T follicular helper cell (primary cell): Measurements from ENCODE around the gene GPR108.
"Not testable (repeated sequence)": the region's sequence is repeated elsewhere in the genome, so short reads cannot be mapped to it uniquely, and the experiment has no call there.

Experiments
- DNase-seq: peaks from one replicate; pipeline ENCODE4 v3.0.0-alpha.2; 2020; ENCODE audit warnings: low read depth
- total RNA-seq, 2 experiments: gene quantifications; one replicate each; lab custom pipeline; 2026; lab: John Stamatoyannopoulos, UW

Gene GPR108
- 62.3 to 88.3 reads per million in 2 experiments for total RNA-seq

- DNase-seq, result peak; percentile 99
Measured at GRCh38 chr19:6737284-6737872, at the start of gene GPR108. Gene GPR108, minus strand, starts transcription at chr19:6737580. Its CDS starts 4 bp downstream, at chr19:6737576.

- no peak for DNase-seq
Measured at GRCh38 chr19:6779206-6779605, 41.8 kb upstream of the GPR108 start.

- DNase-seq, result no peak
Measured at GRCh38 chr19:6778386-6778785, 41.0 kb upstream of the GPR108 start.

GRCh38 chr19:6777434-6777833, 40.1 kb upstream of the GPR108 start:
- no peak for DNase-seq

- DNase-seq, result no peak
Measured at GRCh38 chr19:6776999-6777398, 39.6 kb upstream of the GPR108 start.

- not testable (repeated sequence) for DNase-seq
Measured at GRCh38 chr19:6776045-6776444, 38.7 kb upstream of the GPR108 start.

- no peak for DNase-seq
Measured at GRCh38 chr19:6774821-6775707, 37.7 kb upstream of the GPR108 start.

GRCh38 chr19:6773323-6773931, 36.0 kb upstream of the GPR108 start:
- DNase-seq, result no peak

GRCh38 chr19:6772866-6773322, 35.5 kb upstream of the GPR108 start:
- DNase-seq, result no peak

GRCh38 chr19:6772028-6772865, 34.9 kb upstream of the GPR108 start, which contains the start of gene VAV1:
Gene VAV1, plus strand, starts transcription at chr19:6772708. Its CDS starts 100 bp downstream, at chr19:6772808.
- peak; percentile 72 for DNase-seq

GRCh38 chr19:6771648-6772027, 34.3 kb upstream of the GPR108 start:
- not testable (repeated sequence) for DNase-seq

- DNase-seq, result no peak
Measured at GRCh38 chr19:6769006-6769619, 31.7 kb upstream of the GPR108 start.

- DNase-seq, result no peak
Measured at GRCh38 chr19:6768236-6768785, 30.9 kb upstream of the GPR108 start.

- DNase-seq, result peak; percentile 90
Measured at GRCh38 chr19:6767357-6768235, 30.2 kb upstream of the GPR108 start, which contains the start of gene SH2D3A. Gene SH2D3A, minus strand, starts transcription at chr19:6767435. Its CDS starts 3,687 bp downstream, at chr19:6763748.

GRCh38 chr19:6767081-6767356, 29.6 kb upstream of the GPR108 start:
- DNase-seq, result no peak

- DNase-seq, result no peak
Measured at GRCh38 chr19:6766357-6767080, 29.1 kb upstream of the GPR108 start.

- no peak for DNase-seq
Measured at GRCh38 chr19:6765738-6766356, 28.5 kb upstream of the GPR108 start.

- DNase-seq, result not testable (repeated sequence)
Measured at GRCh38 chr19:6762253-6762797, 24.9 kb upstream of the GPR108 start.
